ENCODE results near the gene ARHGEF25.
"Not testable (repeated sequence)": the region's sequence is repeated elsewhere in the genome, so short reads cannot be mapped to it uniquely, and the experiment has no call there.

Gene ARHGEF25

DNA sequence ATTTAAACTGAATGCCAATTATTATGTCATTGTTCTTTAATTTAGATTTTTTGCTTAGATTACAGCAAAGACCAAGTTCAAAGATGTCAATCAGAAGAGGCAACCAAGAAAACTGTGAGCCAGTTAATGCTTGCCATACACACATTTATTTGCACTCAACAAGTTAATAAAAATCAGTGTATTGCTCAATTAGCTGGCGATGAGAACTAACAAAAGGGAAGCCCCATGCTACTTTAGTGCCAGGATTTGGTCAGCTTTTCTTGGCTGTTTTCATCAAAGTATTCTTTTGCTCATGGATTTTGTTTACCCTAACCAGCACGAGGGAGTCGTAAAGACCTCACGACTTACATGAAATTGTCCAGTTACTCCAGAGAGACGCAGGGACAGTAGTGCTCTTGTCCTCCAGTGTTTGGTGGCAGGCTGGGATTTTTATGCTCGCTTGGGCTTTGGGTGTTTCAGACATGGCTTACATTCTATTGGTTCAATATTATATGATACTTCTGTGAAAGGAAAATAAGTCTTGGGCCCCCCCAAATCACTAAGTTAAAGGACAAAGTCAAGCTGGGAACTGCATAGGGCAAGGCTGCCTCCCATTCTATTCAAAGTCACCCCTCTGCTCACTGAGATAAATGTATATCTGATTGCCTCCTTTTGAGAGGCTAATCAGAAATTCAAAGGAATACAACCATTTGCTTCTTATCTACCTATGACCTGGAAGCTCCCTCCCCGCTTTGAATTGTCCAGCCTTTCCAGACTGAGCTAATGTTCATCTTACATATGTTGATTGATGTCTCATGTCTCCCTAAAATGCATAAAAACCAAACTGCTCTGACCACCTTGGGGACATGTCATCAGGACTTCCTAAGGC is 29.2 kb downstream of the ARHGEF25 start:
- no peak for DNase-seq

DNA sequence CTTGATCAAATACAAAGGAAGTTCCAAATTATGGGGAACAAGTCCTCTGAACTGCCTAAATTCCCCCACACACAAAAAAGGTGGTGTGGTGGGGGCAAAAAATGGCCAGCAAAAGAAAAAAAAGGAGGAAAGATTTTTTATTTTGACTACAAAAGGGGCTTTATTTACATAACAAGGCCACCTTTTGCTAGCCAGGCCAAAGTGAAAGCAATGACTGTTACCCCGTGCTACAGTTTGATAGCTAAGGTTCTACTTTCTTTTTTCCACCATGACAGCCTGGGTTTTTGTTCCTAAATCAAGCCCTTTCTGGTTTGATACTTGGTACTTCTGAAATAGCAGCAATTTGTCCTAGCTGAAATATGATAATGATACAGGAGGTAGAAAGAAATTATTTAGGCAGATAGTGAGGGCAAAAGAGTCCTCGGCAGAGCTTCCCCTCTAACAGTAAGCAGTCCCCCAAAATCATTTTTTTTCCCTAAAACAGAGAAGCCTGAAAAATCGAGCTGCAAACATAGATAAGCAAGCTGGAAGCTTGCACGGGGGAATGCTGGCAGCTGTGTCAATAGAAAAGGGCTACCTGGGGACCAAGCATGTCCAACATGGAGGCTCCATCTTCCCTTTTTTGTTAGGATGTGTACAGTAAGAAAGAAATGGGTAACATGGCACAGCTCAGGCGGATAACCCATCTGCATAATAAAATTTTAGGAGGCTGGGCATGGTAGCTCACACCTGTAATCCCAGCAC is 30.6 kb downstream of the ARHGEF25 start:
- no peak for DNase-seq

- DNase-seq: peak; percentile 28
Measured at GRCh38 chr12:57645990-57646658, 34.9 kb downstream of the ARHGEF25 start.

GRCh38 chr12:57646659-57647049 is 35.4 kb downstream of the ARHGEF25 start:
- DNase-seq: not testable (repeated sequence)

DNA sequence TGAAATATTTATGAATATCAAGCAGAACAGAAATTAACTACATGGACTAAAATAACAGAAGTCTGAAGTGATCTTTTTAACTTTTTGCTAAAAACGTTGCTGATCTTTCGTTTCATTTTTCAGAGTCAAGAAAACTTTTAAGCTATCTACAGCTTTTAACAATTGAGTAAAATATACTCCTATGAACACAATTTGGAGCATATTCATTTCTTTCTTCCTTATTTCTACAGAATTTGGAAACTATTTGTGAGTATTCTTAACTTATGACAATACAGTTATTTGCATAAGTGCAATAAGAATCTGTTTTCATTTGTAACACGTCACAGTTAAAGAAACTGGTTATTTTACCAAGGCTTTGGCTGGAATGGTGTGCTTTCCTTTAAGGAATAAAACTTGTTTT is 42.8 kb downstream of the ARHGEF25 start:
- no peak for DNase-seq

DNA sequence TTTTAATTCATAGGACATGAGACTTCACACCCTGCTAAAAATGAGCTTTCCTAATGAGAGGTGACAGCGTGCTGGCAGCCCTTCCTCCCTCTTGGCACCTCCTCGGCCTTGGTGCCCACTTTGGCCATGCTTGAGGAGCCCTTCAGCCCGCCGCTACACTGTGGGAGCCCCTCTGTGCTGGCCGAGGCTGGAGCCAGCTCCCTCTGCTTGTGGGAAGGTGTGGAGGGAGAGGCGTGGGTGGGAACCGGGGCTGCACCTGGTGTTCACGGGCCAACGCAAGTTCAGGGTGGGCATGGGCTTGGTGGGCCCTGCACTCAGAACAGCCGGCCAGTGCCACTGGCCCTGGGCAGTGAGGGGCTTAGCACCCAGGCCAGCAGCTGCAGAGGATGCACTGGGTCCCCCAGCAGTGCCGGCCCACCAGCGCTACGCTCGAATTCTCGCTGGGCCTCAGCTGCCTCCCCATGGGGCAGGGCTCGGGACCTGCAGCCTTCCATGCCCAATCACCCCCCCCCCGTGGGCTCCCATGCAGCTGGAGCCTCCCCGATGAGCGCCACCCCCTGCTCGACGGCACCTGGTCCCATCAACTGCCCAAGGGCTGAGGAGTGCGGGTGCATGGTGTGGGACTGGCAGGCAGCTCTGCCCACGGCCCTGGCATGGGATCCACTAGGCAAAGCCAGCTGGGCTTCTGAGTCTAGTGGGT is 44.5 kb downstream of the ARHGEF25 start:
- no peak for DNase-seq

GRCh38 chr12:57656408-57656807 is 45.2 kb downstream of the ARHGEF25 start:
- DNase-seq: not testable (repeated sequence)

DNA sequence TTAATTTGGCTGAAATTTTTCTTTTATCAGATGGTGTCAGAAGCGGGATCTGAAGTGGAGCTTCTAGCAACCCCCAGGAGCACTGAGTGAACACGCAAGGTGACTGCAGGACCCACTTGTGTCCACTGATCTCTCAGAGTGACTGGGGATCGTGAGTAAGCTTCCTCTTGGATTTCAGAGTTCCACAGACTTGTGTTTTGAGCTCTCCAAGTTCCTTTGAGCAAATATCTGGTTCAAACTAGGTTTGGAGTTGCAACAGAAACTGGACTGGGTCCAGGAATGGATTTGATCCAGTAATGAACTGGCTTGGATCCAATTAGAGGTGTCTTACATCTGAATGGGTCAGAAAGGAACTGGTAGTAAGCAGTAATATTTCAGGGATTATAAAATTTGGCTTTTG is 46.5 kb downstream of the ARHGEF25 start:
- no peak for DNase-seq

DNA sequence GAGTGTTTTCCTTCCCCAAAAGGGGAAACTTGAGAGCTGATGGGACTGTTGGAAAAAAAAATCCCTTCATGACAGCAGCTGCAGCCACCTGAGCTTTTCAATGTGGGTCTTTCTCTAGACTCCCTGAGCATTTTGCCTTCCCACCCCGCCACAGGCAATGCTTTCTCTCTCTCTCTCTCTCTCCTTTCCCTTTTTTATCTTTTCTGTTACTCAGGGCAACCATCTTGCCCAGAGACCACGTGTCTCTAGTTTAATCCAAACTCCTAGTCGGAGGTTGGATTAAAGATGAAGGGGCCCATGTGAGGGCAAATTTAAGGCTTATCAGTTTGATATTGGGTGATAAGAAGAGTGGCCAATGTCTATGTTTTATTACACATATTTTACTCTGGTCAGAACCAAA is 47.7 kb downstream of the ARHGEF25 start:
- DNase-seq: no peak

DNA sequence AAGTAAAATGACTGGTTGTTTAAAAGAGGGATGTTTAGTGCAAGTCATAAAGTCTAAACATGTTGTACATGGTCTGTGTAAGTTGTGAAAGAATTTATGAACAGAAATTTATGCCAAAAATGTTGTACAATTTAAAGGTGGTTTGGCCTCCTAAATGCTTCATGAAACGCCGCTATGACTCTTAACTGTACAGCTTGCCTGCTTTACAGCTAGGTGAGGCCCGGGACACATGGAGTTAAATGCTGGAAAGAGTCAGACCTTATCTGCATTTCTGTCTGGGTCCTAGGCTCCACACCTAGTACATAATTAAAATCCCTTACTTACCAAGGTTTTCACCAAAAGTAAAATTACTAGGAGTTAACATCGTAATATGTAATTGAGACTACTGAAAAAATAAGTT is 50.1 kb downstream of the ARHGEF25 start:
- DNase-seq: no peak

DNA sequence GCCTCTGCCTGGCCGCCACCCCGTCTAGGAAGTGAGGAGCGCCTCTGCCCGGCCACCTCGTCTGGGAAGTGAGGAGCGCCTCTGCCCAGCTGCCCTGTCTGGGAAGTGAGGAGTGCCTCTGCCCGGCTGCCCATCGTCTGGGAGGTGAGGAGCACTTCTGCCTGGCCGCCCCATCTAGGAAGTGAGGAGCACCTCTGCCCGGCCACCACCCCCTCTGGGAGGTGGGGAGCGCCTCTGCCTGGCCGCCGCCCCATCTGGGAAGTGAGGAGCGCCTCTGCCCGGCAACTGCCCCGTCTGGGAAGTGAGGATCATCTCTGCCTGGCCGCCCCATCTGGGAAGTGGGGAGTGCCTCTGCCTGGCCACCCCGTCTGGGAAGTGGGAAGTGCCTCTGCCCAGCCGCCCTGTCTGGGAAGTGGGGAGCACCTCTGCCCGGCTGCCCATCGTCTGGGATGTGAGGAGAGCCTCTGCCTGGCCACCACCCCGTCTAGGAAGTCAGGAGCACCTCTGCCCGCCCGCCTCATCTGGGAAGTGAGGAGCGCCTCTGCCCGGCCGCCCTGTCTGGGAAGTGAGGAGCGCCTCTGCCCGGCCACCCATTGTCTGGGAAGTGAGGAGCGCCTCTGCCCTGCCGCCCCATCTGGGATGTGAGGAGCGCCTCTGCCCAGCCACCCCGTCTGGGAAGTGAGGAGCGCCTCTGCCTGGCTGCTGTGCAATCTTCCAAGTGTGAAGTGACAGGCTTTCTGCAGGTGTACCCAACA is 54.0 kb downstream of the ARHGEF25 start:
- DNase-seq: not testable (repeated sequence)
